HepG2 (cell line): ENCODE data around the gene ZC3H7B. TPM values are rescaled to one million over a fixed set of nuclear protein-coding genes. Genes with fewer than 3 reads are reported as not detected.

Source experiments
- ATF1 ChIP-seq: IDR thresholded peaks from 2 replicates; pipeline ENCODE4 v1.6.1; 2016; ENCODE audit warnings: mild to moderate bottlenecking, control low read depth
- CAMTA2 ChIP-seq: sonication (generic); formaldehyde crosslinking; IDR thresholded peaks from 2 replicates; pipeline ENCODE4 v1.4.0; 2020; ENCODE audit warnings: mild to moderate bottlenecking, missing genetic modification reagents, borderline replicate concordance
- CENPBD1 ChIP-seq: sonication (generic); formaldehyde crosslinking; IDR thresholded peaks from 2 replicates; pipeline ENCODE4 v1.8.0; 2022; ENCODE audit warnings: missing genetic modification reagents, low read depth, mild to moderate bottlenecking, borderline replicate concordance
- CERS6 ChIP-seq: sonication (generic); formaldehyde crosslinking; IDR thresholded peaks from 2 replicates; pipeline ENCODE4 v1.5.0; 2020; ENCODE audit warnings: missing genetic modification reagents
- DR1 ChIP-seq: sonication (generic); formaldehyde crosslinking; IDR thresholded peaks from 2 replicates; pipeline ENCODE4 v1.8.0; 2021; ENCODE audit warnings: mild to moderate bottlenecking, missing genetic modification reagents, inconsistent platforms
- EP300 ChIP-seq, 3 experiments: sonication (generic) in 1 of 3; formaldehyde crosslinking in 1 of 3; IDR thresholded peaks; 2 replicates each; pipeline versions ENCODE4 v1.5.1 to v1.6.1; 2011 to 2020; ENCODE audit warnings: low read depth in 2 of 3, low read length in 2 of 3, borderline replicate concordance in 1 of 3, improper control_type of control experiment in 1 of 3, mild to moderate bottlenecking in 1 of 3, missing genetic modification reagents in 1 of 3, moderate library complexity in 1 of 3
- HNRNPLL ChIP-seq: fragments of 200-400 bp; formaldehyde crosslinking; IDR thresholded peaks from 2 replicates; pipeline ENCODE4 v1.6.1; 2017; ENCODE audit warnings: mild to moderate bottlenecking, low read depth, low read length; ENCODE audit not compliant: poor library complexity, severe bottlenecking
- NFE2L1 ChIP-seq: sonication (generic); formaldehyde crosslinking; IDR thresholded peaks from 2 replicates; pipeline ENCODE4 v1.4.0; 2020; ENCODE audit warnings: missing genetic modification reagents, mild to moderate bottlenecking, borderline replicate concordance
- PREB ChIP-seq: sonication (generic); formaldehyde crosslinking; IDR thresholded peaks from 2 replicates; pipeline ENCODE4 v1.4.0; 2020; ENCODE audit warnings: missing genetic modification reagents
- RBM39 ChIP-seq: fragments of 200-400 bp; formaldehyde crosslinking; IDR thresholded peaks from one replicate; pipeline ENCODE4 v1.6.1; 2018; ENCODE audit warnings: antibody characterized with exemption, mild to moderate bottlenecking, low read depth, low read length; ENCODE audit not compliant: poor library complexity, severe bottlenecking
- SOX5 ChIP-seq: IDR thresholded peaks from 2 replicates; pipeline ENCODE4 v1.6.1; 2016; ENCODE audit warnings: borderline replicate concordance
- TOPORS ChIP-seq: sonication (generic); formaldehyde crosslinking; IDR thresholded peaks from 2 replicates; pipeline ENCODE4 v1.8.0; 2023; ENCODE audit warnings: mild to moderate bottlenecking, missing genetic modification reagents
- ZFP1 ChIP-seq: IDR thresholded peaks from 2 replicates; pipeline ENCODE4 v1.6.1; 2016
- ZIK1 ChIP-seq: sonication (generic); formaldehyde crosslinking; IDR thresholded peaks from 2 replicates; pipeline ENCODE4 v1.5.0; 2020; ENCODE audit warnings: mild to moderate bottlenecking, low read depth, missing genetic modification reagents, borderline replicate concordance
- ZMYM4 ChIP-seq: sonication (generic); formaldehyde crosslinking; IDR thresholded peaks from 2 replicates; pipeline ENCODE4 v1.8.1; 2023; ENCODE audit warnings: mild to moderate bottlenecking, missing genetic modification reagents
- ZNF260 ChIP-seq: sonication (generic); formaldehyde crosslinking; IDR thresholded peaks from 2 replicates; pipeline ENCODE4 v1.4.0; 2020; ENCODE audit warnings: missing genetic modification reagents, low read depth, mild to moderate bottlenecking, borderline replicate concordance
- ZNF367 ChIP-seq: sonication (generic); formaldehyde crosslinking; IDR thresholded peaks from 2 replicates; pipeline ENCODE4 v1.4.0; 2020; ENCODE audit warnings: missing genetic modification reagents, borderline replicate concordance
- ZNF460 ChIP-seq: sonication (generic); formaldehyde crosslinking; IDR thresholded peaks from 2 replicates; pipeline ENCODE4 v1.5.1; 2020; ENCODE audit warnings: missing genetic modification reagents, mild to moderate bottlenecking, borderline replicate concordance
- ZNF546 ChIP-seq: sonication (generic); formaldehyde crosslinking; conservative IDR thresholded peaks from 2 replicates; pipeline ENCODE4 v1.8.1; 2023; ENCODE audit warnings: mild to moderate bottlenecking, missing genetic modification reagents
- ZNF563 ChIP-seq: sonication (generic); formaldehyde crosslinking; IDR thresholded peaks from 2 replicates; pipeline ENCODE4 v1.8.0; 2022; ENCODE audit warnings: mild to moderate bottlenecking, moderate library complexity, missing genetic modification reagents
- ZNF597 ChIP-seq: sonication (generic); formaldehyde crosslinking; IDR thresholded peaks from 2 replicates; pipeline ENCODE4 v1.5.0; 2020; ENCODE audit warnings: missing genetic modification reagents
- ZNF703 ChIP-seq: sonication (generic); formaldehyde crosslinking; IDR thresholded peaks from 2 replicates; pipeline ENCODE4 v1.5.1; 2020; ENCODE audit warnings: missing genetic modification reagents, mild to moderate bottlenecking, moderate library complexity, borderline replicate concordance
- ZNF761 ChIP-seq: sonication (generic); formaldehyde crosslinking; conservative IDR thresholded peaks from 2 replicates; pipeline ENCODE4 v1.4.0; 2020; ENCODE audit warnings: mild to moderate bottlenecking, missing genetic modification reagents
- ZNF841 ChIP-seq: sonication (generic); formaldehyde crosslinking; IDR thresholded peaks from 2 replicates; pipeline ENCODE4 v1.8.1; 2023; ENCODE audit warnings: missing genetic modification reagents, borderline replicate concordance
- polyA plus RNA-seq, 8 experiments: library from polyadenylated mRNA; depleted of rRNA in 3 of 8; stranded (reverse) in 7 of 8; unstranded in 1 of 8; fragments of >200 nt; fragmentation: Illumina TruSeq in 4 of 8; extraction: Trizol in 4 of 8; gene quantifications; 2 replicates each; pipeline versions ENCODE4 v1.2.1 to v1.2.3, GENCODE V29; 2011 to 2016; ENCODE audit warnings: low read depth in 4 of 8, missing spikeins in 1 of 8, mixed read lengths in 1 of 8; ENCODE audit not compliant: insufficient read depth in 1 of 8
- total RNA-seq, 5 experiments: library from RNA; depleted of rRNA; stranded (reverse); fragments of >200 nt; fragmentation: Illumina TruSeq; extraction: Trizol; gene quantifications; 2 replicates each; pipeline ENCODE4 v1.2.3, GENCODE V29; 2016; ENCODE audit warnings: low read depth in 1 of 5

ZC3H7B gene
- total and polyA plus RNA-seq, 2 of the 13 experiments (the other 11 are each of a cell fraction or from before 2014, with no cell fraction given): 26.4 to 37.2 TPM

GRCh38 chr22:41288245-41288946 lies 12.9 kb upstream of the ZC3H7B start (continued):
- no peak for TF ChIP-seq ZNF597 (CRISPR knock-in tag)
- no peak for TF ChIP-seq HNRNPLL
- no peak for TF ChIP-seq ATF1 (CRISPR knock-in tag)
- no peak for TF ChIP-seq RBM39
- TF ChIP-seq DR1 (CRISPR knock-in tag): no peak
- TF ChIP-seq ZNF563 (CRISPR knock-in tag): no peak
- no peak for TF ChIP-seq ZNF761 (CRISPR knock-in tag)
- TF ChIP-seq CAMTA2: no peak
- TF ChIP-seq ZIK1: no peak
- TF ChIP-seq ZNF460 (CRISPR knock-in tag): no peak
- peak; percentile 45; the same call in 1 of the 2 replicates for TF ChIP-seq SOX5 (CRISPR knock-in tag)
- TF ChIP-seq CENPBD1: no peak
- no peak for TF ChIP-seq ZNF841 (CRISPR knock-in tag)
- no peak for TF ChIP-seq TOPORS
- no peak for TF ChIP-seq ZFP1 (CRISPR knock-in tag)
- no peak for TF ChIP-seq ZNF703 (CRISPR knock-in tag)
- no peak for TF ChIP-seq ZNF546 (CRISPR knock-in tag)
- no peak for TF ChIP-seq NFE2L1 (CRISPR knock-in tag)
- TF ChIP-seq CERS6 (CRISPR knock-in tag): no peak
- TF ChIP-seq PREB (CRISPR knock-in tag): no peak
- peak; percentile 62; a peak in 3 of 4 replicates for TF ChIP-seq EP300 (IDR thresholded peaks at IDR 0.05; ENCODE audit: low read depth in 2 of 2, low read length in 2 of 2)
- TF ChIP-seq EP300 (CRISPR knock-in tag; IDR thresholded peaks at IDR 0.05; ENCODE audit: borderline replicate concordance): peak; percentile 14; the same call in 1 of the 2 replicates
- no peak for TF ChIP-seq ZMYM4 (CRISPR knock-in tag)
- TF ChIP-seq ZNF260 (CRISPR knock-in tag): no peak
- no peak for TF ChIP-seq ZNF367 (CRISPR knock-in tag)
